HUES48 (cell line): ENCODE measurements around the gene MTPN.

Experiments
- H3K27ac ChIP-seq: one replicate; pipeline ENCODE4 v1.7.0; 2013; ENCODE audit warnings: low read depth, low read length, inconsistent platforms
- H3K27me3 ChIP-seq: 2 replicates; pipeline ENCODE4 v1.6.1; 2013; ENCODE audit warnings: mild to moderate bottlenecking, low read length; ENCODE audit not compliant: control insufficient read depth, insufficient read depth
- H3K36me3 ChIP-seq: 2 replicates; pipeline ENCODE4 v1.6.1; 2013; ENCODE audit warnings: low read length; ENCODE audit not compliant: control insufficient read depth, insufficient read depth
- H3K4me1 ChIP-seq: 2 replicates; pipeline ENCODE4 v1.6.1; 2013; ENCODE audit warnings: mild to moderate bottlenecking, low read length; ENCODE audit not compliant: control insufficient read depth, insufficient read depth
- H3K4me3 ChIP-seq: 2 replicates; pipeline ENCODE4 v1.5.1; 2013; ENCODE audit warnings: mild to moderate bottlenecking, low read depth, low read length
- H3K9ac ChIP-seq: 2 replicates; pipeline ENCODE4 v1.6.1; 2013; ENCODE audit warnings: mild to moderate bottlenecking, low read depth, low read length, moderate library complexity
- H3K9me3 ChIP-seq: 2 replicates; pipeline ENCODE4 v1.6.1; 2013; ENCODE audit warnings: low read length; ENCODE audit not compliant: control insufficient read depth, insufficient read depth

The MTPN gene

GRCh38 chr7:135924302-135924701, 52.9 kb downstream of the MTPN start:
- H3K27me3 ChIP-seq = no peaks in the 10 kb centered on the region
- H3K4me3 ChIP-seq = no peak overlapping the region
- peaks cover 16% of the 10 kb centered on the region for H3K36me3 ChIP-seq
- H3K9me3 ChIP-seq = no peaks in the 10 kb centered on the region
- H3K4me1 ChIP-seq = 0 out of 2 replicates have a peak, but pooled peaks cover 5% of the 10 kb centered on the region
- no peak overlapping the region for H3K27ac ChIP-seq
- H3K9ac ChIP-seq = no peak overlapping the region

GRCh38 chr7:135922263-135922662, 54.9 kb downstream of the MTPN start:
- Histone ChIP-seq H3K27ac (no peak overlapping the region), H3K27me3 (no peaks in the 10 kb centered on the region)

DNA sequence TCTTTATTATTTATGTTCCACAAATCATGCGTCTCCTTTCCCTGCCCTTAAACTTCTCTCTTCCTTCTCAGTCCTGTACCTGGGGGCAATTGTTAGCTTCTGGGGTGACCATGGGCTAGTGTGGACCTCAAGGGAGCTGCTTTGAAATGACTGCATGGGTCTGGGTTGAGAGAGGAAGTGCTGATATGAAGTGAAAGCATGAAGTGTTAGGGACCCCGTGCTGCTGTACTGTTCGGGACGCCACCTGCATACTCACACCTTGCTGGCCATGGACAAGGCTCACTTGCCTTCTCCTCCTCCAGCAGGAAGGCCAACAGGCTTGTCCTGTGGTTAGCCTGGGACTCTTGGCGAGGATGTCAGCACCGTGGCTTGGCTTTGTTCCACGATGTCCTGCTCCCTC, 56.7 kb downstream of the MTPN start:
- H3K27me3 ChIP-seq = no peaks in the 10 kb centered on the region
- H3K4me1 ChIP-seq = 0 out of 2 replicates have a peak, but pooled peaks cover 5% of the 10 kb centered on the region
- H3K4me3 ChIP-seq = no peak overlapping the region
- no peaks in the 10 kb centered on the region for H3K36me3 ChIP-seq
- H3K9me3 ChIP-seq = no peaks in the 10 kb centered on the region
- H3K9ac ChIP-seq = no peak overlapping the region
- H3K27ac ChIP-seq = no peak overlapping the region

More at GRCh38 chr7:135922263-135922662, 54.9 kb downstream of the MTPN start:
- H3K4me3 ChIP-seq = no peak overlapping the region
- 0 out of 2 replicates have a peak, but pooled peaks cover 5% of the 10 kb centered on the region for H3K4me1 ChIP-seq
- no peaks in the 10 kb centered on the region for H3K9me3 ChIP-seq
- 0 out of 2 replicates have a peak, but pooled peaks cover 2% of the 10 kb centered on the region for H3K36me3 ChIP-seq
- no peak overlapping the region for H3K9ac ChIP-seq

- H3K9me3 ChIP-seq = no peaks in the 10 kb centered on the region
- no peak overlapping the region for H3K9ac ChIP-seq
- H3K36me3 ChIP-seq = no peaks in the 10 kb centered on the region
- 0 out of 2 replicates have a peak, but pooled peaks cover 5% of the 10 kb centered on the region for H3K4me1 ChIP-seq
- no peak overlapping the region for H3K27ac ChIP-seq
- H3K27me3 ChIP-seq = no peaks in the 10 kb centered on the region
- H3K4me3 ChIP-seq = no peak overlapping the region
Measured at GRCh38 chr7:135919071-135919841, 57.9 kb downstream of the MTPN start.

GRCh38 chr7:135918134-135918533, 59.0 kb downstream of the MTPN start:
- Histone ChIP-seq H3K27ac (no peak overlapping the region), H3K27me3 (no peaks in the 10 kb centered on the region), H3K4me1 (no peaks in the 10 kb centered on the region), H3K9ac (no peak overlapping the region), H3K36me3 (no peaks in the 10 kb centered on the region), H3K4me3 (no peak overlapping the region), H3K9me3 (no peaks in the 10 kb centered on the region)

DNA sequence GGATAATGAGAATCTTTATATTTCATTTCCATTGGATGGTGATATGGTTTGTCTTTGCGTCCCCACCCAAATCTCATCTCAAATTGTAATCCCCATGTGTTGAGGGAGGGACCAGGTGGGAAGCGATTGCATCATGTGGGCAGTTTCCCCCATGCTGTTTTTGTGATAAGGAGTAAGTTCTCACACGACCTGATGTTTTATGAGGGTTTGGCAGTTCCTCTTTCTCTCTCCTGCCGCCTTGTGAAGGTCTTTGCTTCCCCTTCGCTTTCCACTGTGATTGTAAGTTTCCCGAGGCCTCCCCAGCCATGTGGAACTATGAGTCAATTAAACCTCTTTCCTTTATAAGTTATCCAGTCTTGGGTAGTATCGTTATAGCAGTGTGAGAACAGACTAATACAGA, 59.4 kb downstream of the MTPN start:
- H3K36me3 ChIP-seq = no peaks in the 10 kb centered on the region

DNA sequence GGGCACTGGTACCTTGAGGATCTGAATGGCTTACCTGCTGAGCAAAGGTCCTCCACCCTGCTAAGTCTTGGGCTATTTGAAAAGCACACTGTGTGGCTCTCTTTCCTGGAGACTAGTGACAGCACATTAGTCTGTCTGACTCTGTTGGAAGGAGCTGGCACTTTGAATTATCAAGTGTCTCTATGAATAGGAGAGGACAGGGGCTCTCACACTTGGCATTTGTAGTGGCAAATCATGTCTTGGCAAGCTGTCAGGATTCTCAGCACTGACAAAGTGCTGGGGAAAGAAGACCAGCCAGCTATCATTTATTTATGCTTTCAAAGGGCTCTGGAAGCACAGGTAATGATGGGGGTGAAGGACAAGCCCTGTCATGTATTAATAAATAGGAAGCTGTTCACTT, 62.8 kb downstream of the MTPN start:
- Histone ChIP-seq H3K4me1 (no peaks in the 10 kb centered on the region), H3K9me3 (no peaks in the 10 kb centered on the region), H3K36me3 (no peaks in the 10 kb centered on the region), H3K27ac (no peak overlapping the region), H3K9ac (no peak overlapping the region), H3K27me3 (no peaks in the 10 kb centered on the region), H3K4me3 (no peak overlapping the region)

More for the DNA sequence above, 59.4 kb downstream of the MTPN start:
- no peaks in the 10 kb centered on the region for H3K4me1 ChIP-seq
- H3K4me3 ChIP-seq = no peak overlapping the region
- H3K9ac ChIP-seq = no peak overlapping the region
- no peaks in the 10 kb centered on the region for H3K27me3 ChIP-seq
- H3K9me3 ChIP-seq = no peaks in the 10 kb centered on the region
- H3K27ac ChIP-seq = no peak overlapping the region

- Histone ChIP-seq H3K4me3 (no peak overlapping the region), H3K27ac (no peak overlapping the region), H3K36me3 (no peaks in the 10 kb centered on the region), H3K9me3 (no peaks in the 10 kb centered on the region), H3K27me3 (no peaks in the 10 kb centered on the region), H3K9ac (no peak overlapping the region), H3K4me1 (no peaks in the 10 kb centered on the region)
Measured at GRCh38 chr7:135913404-135913803, 63.8 kb downstream of the MTPN start.

DNA sequence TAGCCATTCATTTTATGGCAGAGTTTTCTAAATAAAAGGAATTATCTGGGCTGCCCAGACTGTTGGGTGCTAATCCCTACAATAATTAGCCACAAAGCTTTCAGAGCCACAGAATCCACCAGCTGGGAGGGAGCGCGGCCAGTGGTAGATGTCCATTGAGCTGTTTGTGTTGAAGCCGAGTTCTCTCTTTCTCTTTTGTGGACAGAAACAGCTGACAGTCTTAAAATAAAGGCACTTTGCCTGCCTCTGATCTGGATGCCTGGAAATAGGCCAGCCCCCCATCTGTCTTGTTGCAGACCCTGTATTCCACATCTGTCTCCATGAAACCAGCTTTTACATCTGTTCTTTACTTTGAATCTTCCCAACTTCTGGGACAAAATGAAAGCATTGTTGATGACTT, 66.1 kb downstream of the MTPN start:
- Histone ChIP-seq H3K36me3 (no peaks in the 10 kb centered on the region), H3K4me1 (no peaks in the 10 kb centered on the region), H3K9ac (no peak overlapping the region), H3K9me3 (no peaks in the 10 kb centered on the region), H3K27ac (no peak overlapping the region), H3K27me3 (no peaks in the 10 kb centered on the region), H3K4me3 (no peak overlapping the region)

GRCh38 chr7:135910393-135911036, 66.6 kb downstream of the MTPN start:
- H3K27me3 ChIP-seq = no peaks in the 10 kb centered on the region
- no peaks in the 10 kb centered on the region for H3K36me3 ChIP-seq
- H3K27ac ChIP-seq = no peak overlapping the region
- no peaks in the 10 kb centered on the region for H3K9me3 ChIP-seq
- no peaks in the 10 kb centered on the region for H3K4me1 ChIP-seq
- H3K9ac ChIP-seq = no peak overlapping the region
- H3K4me3 ChIP-seq = no peak overlapping the region

DNA sequence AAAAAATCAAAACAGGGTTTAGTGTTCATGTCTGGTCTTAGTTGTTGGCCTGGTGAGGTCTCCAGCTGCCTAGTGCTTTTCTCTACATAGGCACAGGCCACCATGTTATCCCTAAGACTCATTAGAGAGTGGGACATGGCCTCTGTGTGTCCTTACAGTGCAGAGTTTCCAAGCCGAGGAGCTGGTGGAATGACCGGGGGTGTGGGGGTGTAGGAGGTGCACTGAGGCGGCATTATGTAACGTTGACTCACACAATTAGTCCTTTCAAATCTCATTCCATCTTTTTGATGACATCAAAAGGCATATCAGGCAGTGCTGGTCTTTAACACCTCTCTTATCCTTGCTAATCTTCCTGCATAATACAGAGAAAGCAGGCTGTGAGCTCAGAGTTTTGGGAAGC, 71.3 kb downstream of the MTPN start:
- no peaks in the 10 kb centered on the region for H3K36me3 ChIP-seq
- H3K4me3 ChIP-seq = no peak overlapping the region
- H3K27ac ChIP-seq = no peak overlapping the region
- no peaks in the 10 kb centered on the region for H3K4me1 ChIP-seq
- H3K27me3 ChIP-seq = no peaks in the 10 kb centered on the region
- no peak overlapping the region for H3K9ac ChIP-seq
- H3K9me3 ChIP-seq = no peaks in the 10 kb centered on the region
